CD4-positive, alpha-beta T cell treated with Interleukin-6 for 4 hours (primary cell): ENCODE data around the gene MITF.

Experiments
- DNase-seq: peaks from one replicate; pipeline ENCODE4 v3.0.0-alpha.2; 2020; ENCODE audit warnings: mixed read lengths

MITF gene

GRCh38 chr3:69925506-69925905 lies 186.2 kb downstream of the MITF start:
- DNase-seq = no peak

GRCh38 chr3:69926385-69926784 lies 187.1 kb downstream of the MITF start:
- no peak for DNase-seq

- no peak for DNase-seq
Observed at GRCh38 chr3:69927571-69927970, 188.3 kb downstream of the MITF start.

GRCh38 chr3:69929019-69929418 lies 189.8 kb downstream of the MITF start:
- no peak for DNase-seq

- no peak for DNase-seq
Observed at GRCh38 chr3:69930564-69930963, 191.3 kb downstream of the MITF start.

GRCh38 chr3:69932087-69932486 lies 192.8 kb downstream of the MITF start:
- no peak for DNase-seq

- no peak for DNase-seq
Observed at GRCh38 chr3:69932501-69932900, 193.2 kb downstream of the MITF start.

GRCh38 chr3:69934398-69934797 lies 195.1 kb downstream of the MITF start:
- no peak for DNase-seq

GRCh38 chr3:69936266-69936665 lies 197.0 kb downstream of the MITF start:
- DNase-seq = no peak

GRCh38 chr3:69938061-69938460 lies 198.8 kb downstream of the MITF start:
- DNase-seq = no peak

GRCh38 chr3:69938931-69939330 lies 199.7 kb downstream of the MITF start:
- no peak for DNase-seq

GRCh38 chr3:69941037-69941436 lies 201.8 kb downstream of the MITF start:
- DNase-seq = no peak

- no peak for DNase-seq
Observed at GRCh38 chr3:69941439-69942176, 202.3 kb downstream of the MITF start.

- no peak for DNase-seq
Observed at GRCh38 chr3:69944931-69945493, 205.7 kb downstream of the MITF start.

- DNase-seq = no peak
Observed at GRCh38 chr3:69948246-69948862, 209.1 kb downstream of the MITF start.

GRCh38 chr3:69951616-69952015 lies 212.4 kb downstream of the MITF start:
- DNase-seq = no peak

GRCh38 chr3:69959581-69959980 lies 220.3 kb downstream of the MITF start:
- DNase-seq = no peak

GRCh38 chr3:69961706-69962439 lies 222.6 kb downstream of the MITF start:
- DNase-seq = no peak

GRCh38 chr3:69963643-69964042 lies 224.4 kb downstream of the MITF start:
- DNase-seq = no peak

GRCh38 chr3:69967156-69967555 lies 227.9 kb downstream of the MITF start:
- DNase-seq = no peak

GRCh38 chr3:69970827-69971226 lies 231.6 kb downstream of the MITF start:
- DNase-seq = no peak

GRCh38 chr3:69972672-69973071 lies 233.4 kb downstream of the MITF start:
- DNase-seq = no peak

GRCh38 chr3:69976021-69976420 lies 236.8 kb downstream of the MITF start:
- no peak for DNase-seq
